H1 (cell line): Measurements from ENCODE around the gene PTPRG.

ENCODE experiments used
- EZH2 ChIP-seq: fragments of 200-600 bp; sonication (generic); IDR thresholded peaks from 2 replicates; pipeline ENCODE4 v1.7.1; 2012; ENCODE audit warnings: low read depth, mild to moderate bottlenecking, moderate library complexity, low read length, inconsistent platforms; ENCODE audit not compliant: severe bottlenecking
- RAD21 ChIP-seq, 2 experiments: IDR thresholded peaks in 1 of 2; conservative IDR thresholded peaks in 1 of 2; 2 replicates each; pipeline ENCODE4 v1.6.1; 2011; ENCODE audit warnings: low read depth in 2 of 2, low read length in 2 of 2, improper control_type of control experiment in 1 of 2, inconsistent platforms in 1 of 2, mild to moderate bottlenecking in 1 of 2, moderate library complexity in 1 of 2
- YY1 ChIP-seq: IDR thresholded peaks from 2 replicates; pipeline ENCODE4 v1.6.1; 2011; ENCODE audit warnings: low read depth, mild to moderate bottlenecking, low read length
- TF ChIP-seq, protein P1 (sequence below): IDR thresholded peaks from 2 replicates; pipeline ENCODE4 v1.6.1; 2012; ENCODE audit warnings: inconsistent platforms

DNA sequence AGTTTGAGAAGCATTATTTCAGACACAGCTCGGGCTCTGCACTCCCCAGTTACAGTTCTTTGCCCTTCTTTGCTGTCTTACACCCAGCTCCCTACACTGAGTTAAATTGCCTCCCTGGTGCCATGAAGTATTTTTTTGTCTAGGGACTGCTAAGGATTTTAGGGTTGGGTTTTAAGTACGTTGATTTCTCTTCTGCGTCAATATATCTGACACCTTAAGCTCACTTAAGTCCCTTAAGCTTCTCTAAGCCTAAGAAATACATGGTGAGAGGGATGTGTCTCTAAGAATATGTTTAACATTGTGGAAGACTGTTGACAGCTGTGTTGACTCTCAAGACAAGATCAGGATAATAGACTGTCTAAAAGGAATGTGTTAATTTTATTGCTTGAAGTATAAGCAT is 400.5 kb downstream of the PTPRG start:
- TF ChIP-seq RAD21 (IDR thresholded peaks at IDR 0.05 in 1 of 2, conservative IDR thresholded peaks at IDR 0.05 in 1 of 2; ENCODE audit: low read depth in 2 of 2, low read length in 2 of 2) (no peak), YY1 (no peak), EZH2 (no peak)
- TF ChIP-seq, protein P1, sequence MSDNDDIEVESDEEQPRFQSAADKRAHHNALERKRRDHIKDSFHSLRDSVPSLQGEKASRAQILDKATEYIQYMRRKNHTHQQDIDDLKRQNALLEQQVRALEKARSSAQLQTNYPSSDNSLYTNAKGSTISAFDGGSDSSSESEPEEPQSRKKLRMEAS, result no peak
